ENCODE data around the gene TNFRSF8.

Gene TNFRSF8

GRCh38 chr1:12142891-12143630 is 80.0 kb downstream of the TNFRSF8 start:
- no peak for DNase-seq (ENCODE audit: low spot score)

GRCh38 chr1:12143631-12144155 is 80.6 kb downstream of the TNFRSF8 start:
- DNase-seq (ENCODE audit: low spot score), result no peak

- DNase-seq (ENCODE audit: low spot score), result no peak
These were observed 81.1 kb downstream of the TNFRSF8 start for GRCh38 chr1:12144236-12144635.

- DNase-seq (ENCODE audit: low spot score), result no peak
These were observed 81.9 kb downstream of the TNFRSF8 start for GRCh38 chr1:12144969-12145368.

- no peak for DNase-seq (ENCODE audit: low spot score)
These were observed 82.7 kb downstream of the TNFRSF8 start for GRCh38 chr1:12145616-12146342.

GRCh38 chr1:12146343-12147112 is 83.4 kb downstream of the TNFRSF8 start:
- no peak for DNase-seq (ENCODE audit: low spot score)

GRCh38 chr1:12147201-12147701 is 84.1 kb downstream of the TNFRSF8 start:
- no peak for DNase-seq (ENCODE audit: low spot score)

GRCh38 chr1:12148160-12148957 is 85.3 kb downstream of the TNFRSF8 start:
- no peak for DNase-seq (ENCODE audit: low spot score)

- no peak for DNase-seq (ENCODE audit: low spot score)
These were observed 86.1 kb downstream of the TNFRSF8 start for GRCh38 chr1:12148958-12149790.

GRCh38 chr1:12149791-12150175 is 86.7 kb downstream of the TNFRSF8 start:
- DNase-seq (ENCODE audit: low spot score), result no peak

- no peak for DNase-seq (ENCODE audit: low spot score)
These were observed 87.5 kb downstream of the TNFRSF8 start for GRCh38 chr1:12150456-12151200.

- no peak for DNase-seq (ENCODE audit: low spot score)
These were observed 88.4 kb downstream of the TNFRSF8 start for GRCh38 chr1:12151465-12151864.

GRCh38 chr1:12152113-12152891 is 89.2 kb downstream of the TNFRSF8 start:
- no peak for DNase-seq (ENCODE audit: low spot score)

- no peak for DNase-seq (ENCODE audit: low spot score)
These were observed 90.2 kb downstream of the TNFRSF8 start for GRCh38 chr1:12153181-12153785.

- DNase-seq (ENCODE audit: low spot score), result no peak
These were observed 92.2 kb downstream of the TNFRSF8 start for GRCh38 chr1:12155328-12155727.

- DNase-seq (ENCODE audit: low spot score), result no peak
These were observed 94.5 kb downstream of the TNFRSF8 start for GRCh38 chr1:12157366-12158231.

- DNase-seq (ENCODE audit: low spot score), result no peak
These were observed 95.4 kb downstream of the TNFRSF8 start for GRCh38 chr1:12158357-12159092.

All from hematopoietic multipotent progenitor cell treated with erythropoietin and hydrocortisone succinate and interleukin-3 and kit ligand, for 17 days (in vitro differentiated cells).